HepG2 (cell line): Measurements from ENCODE around the gene LMCD1. TPM values are rescaled to one million over a fixed set of nuclear protein-coding genes. Genes with fewer than 3 reads are reported as not detected.

Experiments
- AKAP8 ChIP-seq: sonication (generic); formaldehyde crosslinking; IDR thresholded peaks from 2 replicates; pipeline ENCODE4 v1.5.1; 2020; ENCODE audit warnings: mild to moderate bottlenecking, missing genetic modification reagents
- ARNTL ChIP-seq: sonication (generic); formaldehyde crosslinking; IDR thresholded peaks from 2 replicates; pipeline ENCODE4 v1.4.0; 2020; ENCODE audit warnings: mild to moderate bottlenecking, missing genetic modification reagents
- CEBPG ChIP-seq: IDR thresholded peaks from 2 replicates; pipeline ENCODE4 v1.6.1; 2016
- CENPX ChIP-seq: sonication (generic); formaldehyde crosslinking; IDR thresholded peaks from 2 replicates; pipeline ENCODE4 v1.9.0; 2021; ENCODE audit warnings: mild to moderate bottlenecking, missing genetic modification reagents, moderate library complexity
- CHD4 ChIP-seq: fragments of 200-600 bp; sonication (generic); IDR thresholded peaks from 2 replicates; pipeline ENCODE4 v1.7.0; 2017; ENCODE audit warnings: mild to moderate bottlenecking, low read length, borderline replicate concordance
- DMTF1 ChIP-seq: sonication (generic); formaldehyde crosslinking; IDR thresholded peaks from 2 replicates; pipeline ENCODE4 v1.4.0; 2020; ENCODE audit warnings: mild to moderate bottlenecking, missing genetic modification reagents
- ERF ChIP-seq: IDR thresholded peaks from 2 replicates; pipeline ENCODE4 v1.6.1; 2018; ENCODE audit warnings: missing biosample characterization, missing genetic modification reagents
- EZH2 ChIP-seq: conservative IDR thresholded peaks from 2 replicates; pipeline ENCODE4 v1.6.1; 2012; ENCODE audit warnings: mild to moderate bottlenecking, low read depth, low read length, moderate library complexity
- FOSL1 ChIP-seq: sonication (generic); formaldehyde crosslinking; IDR thresholded peaks from 2 replicates; pipeline ENCODE4 v1.9.0; 2021; ENCODE audit warnings: missing genetic modification reagents, borderline replicate concordance
- KLF9 ChIP-seq: IDR thresholded peaks from 2 replicates; pipeline ENCODE4 v1.6.1; 2016; ENCODE audit warnings: low read depth
- NFIC ChIP-seq: IDR thresholded peaks from 2 replicates; pipeline ENCODE4 v1.6.1; 2012; ENCODE audit warnings: mild to moderate bottlenecking, low read length, inconsistent platforms
- POLR2AphosphoS2 ChIP-seq: IDR thresholded peaks from 2 replicates; pipeline ENCODE4 v1.6.1; 2011; ENCODE audit warnings: low read depth, low read length, improper control_type of control experiment
- PREB ChIP-seq: sonication (generic); formaldehyde crosslinking; IDR thresholded peaks from 2 replicates; pipeline ENCODE4 v1.4.0; 2020; ENCODE audit warnings: missing genetic modification reagents
- ZBTB43 ChIP-seq: sonication (generic); formaldehyde crosslinking; conservative IDR thresholded peaks from 2 replicates; pipeline ENCODE4 v1.4.0; 2020; ENCODE audit warnings: missing genetic modification reagents
- ZBTB7A ChIP-seq: sonication (generic); formaldehyde crosslinking; IDR thresholded peaks from 2 replicates; pipeline ENCODE4 v1.8.0; 2022; ENCODE audit warnings: mild to moderate bottlenecking, missing genetic modification reagents
- ZNF230 ChIP-seq: sonication (generic); formaldehyde crosslinking; IDR thresholded peaks from 2 replicates; pipeline ENCODE4 v1.4.0; 2020; ENCODE audit warnings: mild to moderate bottlenecking, missing genetic modification reagents
- ZNF235 ChIP-seq: sonication (generic); formaldehyde crosslinking; IDR thresholded peaks from 2 replicates; pipeline ENCODE4 v1.8.1; 2023; ENCODE audit warnings: mild to moderate bottlenecking, missing genetic modification reagents, borderline replicate concordance
- ZNF331 ChIP-seq: sonication (generic); formaldehyde crosslinking; IDR thresholded peaks from 2 replicates; pipeline ENCODE4 v1.4.0; 2020; ENCODE audit warnings: missing genetic modification reagents
- ZNF772 ChIP-seq: sonication (generic); formaldehyde crosslinking; IDR thresholded peaks from 2 replicates; pipeline ENCODE4 v1.5.0; 2020; ENCODE audit warnings: mild to moderate bottlenecking, missing genetic modification reagents
- ZNF777 ChIP-seq: sonication (generic); formaldehyde crosslinking; IDR thresholded peaks from 2 replicates; pipeline ENCODE4 v1.4.0; 2020; ENCODE audit warnings: missing genetic modification reagents
- polyA plus RNA-seq, 8 experiments: library from polyadenylated mRNA; depleted of rRNA in 3 of 8; stranded (reverse) in 7 of 8; unstranded in 1 of 8; fragments of >200 nt; fragmentation: Illumina TruSeq in 4 of 8; extraction: Trizol in 4 of 8; gene quantifications; 2 replicates each; pipeline versions ENCODE4 v1.2.1 to v1.2.3, GENCODE V29; 2011 to 2016; ENCODE audit warnings: low read depth in 4 of 8, missing spikeins in 1 of 8, mixed read lengths in 1 of 8; ENCODE audit not compliant: insufficient read depth in 1 of 8
- total RNA-seq, 5 experiments: library from RNA; depleted of rRNA; stranded (reverse); fragments of >200 nt; fragmentation: Illumina TruSeq; extraction: Trizol; gene quantifications; 2 replicates each; pipeline ENCODE4 v1.2.3, GENCODE V29; 2016; ENCODE audit warnings: low read depth in 1 of 5
- TF ChIP-seq, protein P1 (sequence below): IDR thresholded peaks from 2 replicates; pipeline ENCODE4 v1.6.1; 2016; ENCODE audit warnings: mild to moderate bottlenecking, missing biosample characterization, missing genetic modification reagents
- TF ChIP-seq, protein P2 (sequence below): IDR thresholded peaks from 2 replicates; pipeline ENCODE4 v1.6.1; 2016; ENCODE audit warnings: low read depth
- TF ChIP-seq, protein P3 (sequence below): sonication (generic); formaldehyde crosslinking; conservative IDR thresholded peaks from 2 replicates; pipeline ENCODE4 v1.4.0; 2020; ENCODE audit warnings: missing genetic modification reagents
- TF ChIP-seq, protein P4 (sequence below): sonication (generic); formaldehyde crosslinking; IDR thresholded peaks from 2 replicates; pipeline ENCODE4 v1.4.0; 2020; ENCODE audit warnings: missing genetic modification reagents

LMCD1 gene
- total and polyA plus RNA-seq, 2 of the 13 experiments (the other 11 are each of a cell fraction or from before 2014, with no cell fraction given) = 6.2 to 7.1 TPM

DNA sequence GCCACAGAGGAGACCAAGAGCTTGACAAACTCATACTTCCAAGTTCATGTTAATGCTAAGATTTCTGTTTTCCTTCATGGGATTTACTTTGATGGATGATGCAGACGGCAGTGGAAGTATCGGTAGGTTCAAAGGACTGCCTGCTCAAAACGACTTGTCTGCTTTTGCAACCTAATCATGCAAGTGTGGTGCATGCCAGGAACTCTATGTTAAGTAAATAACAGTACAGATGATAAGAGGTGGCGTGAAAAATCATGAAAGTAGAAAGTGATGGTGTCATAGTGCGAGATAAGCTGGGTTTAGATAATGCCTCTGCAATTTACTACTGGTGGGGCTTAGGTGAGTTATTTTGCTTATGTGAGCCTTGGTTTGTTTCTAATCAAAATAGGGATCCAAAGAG lies 14.7 kb upstream of the LMCD1 start (continued):
- TF ChIP-seq DMTF1 (CRISPR knock-in tag) (no peak), CEBPG (CRISPR knock-in tag) (peak; percentile 75), ZNF235 (CRISPR knock-in tag) (no peak), ARNTL (CRISPR knock-in tag) (0 out of 2 replicates have a peak, but pooled peaks have one; percentile 35), ZBTB7A (CRISPR knock-in tag) (no peak), ZNF331 (peak; percentile 72; the same call in 1 of the 2 replicates), PREB (CRISPR knock-in tag) (no peak), ZBTB43 (CRISPR knock-in tag) (peak; percentile 61; the same call in 1 of the 2 replicates), ZNF772 (no peak), ERF (CRISPR knock-in tag) (peak; percentile 64; the same call in 1 of the 2 replicates), ZNF777 (CRISPR knock-in tag) (no peak), KLF9 (CRISPR knock-in tag) (no peak), NFIC (peak; percentile 59; the same call in 1 of the 2 replicates), CENPX (CRISPR knock-in tag) (no peak), AKAP8 (no peak), FOSL1 (CRISPR knock-in tag) (no peak), ZNF230 (CRISPR knock-in tag) (no peak), CHD4 (no peak), POLR2AphosphoS2 (no peak), EZH2 (no peak)
- TF ChIP-seq, protein P1, sequence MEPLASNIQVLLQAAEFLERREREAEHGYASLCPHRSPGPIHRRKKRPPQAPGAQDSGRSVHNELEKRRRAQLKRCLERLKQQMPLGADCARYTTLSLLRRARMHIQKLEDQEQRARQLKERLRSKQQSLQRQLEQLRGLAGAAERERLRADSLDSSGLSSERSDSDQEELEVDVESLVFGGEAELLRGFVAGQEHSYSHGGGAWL (CRISPR knock-in tag) = no peak
- TF ChIP-seq, protein P2, sequence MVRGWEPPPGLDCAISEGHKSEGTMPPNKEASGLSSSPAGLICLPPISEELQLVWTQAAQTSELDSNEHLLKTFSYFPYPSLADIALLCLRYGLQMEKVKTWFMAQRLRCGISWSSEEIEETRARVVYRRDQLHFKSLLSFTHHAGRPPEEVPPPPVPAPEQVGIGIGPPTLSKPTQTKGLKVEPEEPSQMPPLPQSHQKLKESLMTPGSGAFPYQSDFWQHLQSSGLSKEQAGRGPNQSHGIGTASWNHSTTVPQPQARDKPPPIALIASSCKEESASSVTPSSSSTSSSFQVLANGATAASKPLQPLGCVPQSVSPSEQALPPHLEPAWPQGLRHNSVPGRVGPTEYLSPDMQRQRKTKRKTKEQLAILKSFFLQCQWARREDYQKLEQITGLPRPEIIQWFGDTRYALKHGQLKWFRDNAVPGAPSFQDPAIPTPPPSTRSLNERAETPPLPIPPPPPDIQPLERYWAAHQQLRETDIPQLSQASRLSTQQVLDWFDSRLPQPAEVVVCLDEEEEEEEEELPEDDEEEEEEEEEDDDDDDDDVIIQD (CRISPR knock-in tag) = peak; percentile 35; the same call in 1 of the 2 replicates
- TF ChIP-seq, protein P3, sequence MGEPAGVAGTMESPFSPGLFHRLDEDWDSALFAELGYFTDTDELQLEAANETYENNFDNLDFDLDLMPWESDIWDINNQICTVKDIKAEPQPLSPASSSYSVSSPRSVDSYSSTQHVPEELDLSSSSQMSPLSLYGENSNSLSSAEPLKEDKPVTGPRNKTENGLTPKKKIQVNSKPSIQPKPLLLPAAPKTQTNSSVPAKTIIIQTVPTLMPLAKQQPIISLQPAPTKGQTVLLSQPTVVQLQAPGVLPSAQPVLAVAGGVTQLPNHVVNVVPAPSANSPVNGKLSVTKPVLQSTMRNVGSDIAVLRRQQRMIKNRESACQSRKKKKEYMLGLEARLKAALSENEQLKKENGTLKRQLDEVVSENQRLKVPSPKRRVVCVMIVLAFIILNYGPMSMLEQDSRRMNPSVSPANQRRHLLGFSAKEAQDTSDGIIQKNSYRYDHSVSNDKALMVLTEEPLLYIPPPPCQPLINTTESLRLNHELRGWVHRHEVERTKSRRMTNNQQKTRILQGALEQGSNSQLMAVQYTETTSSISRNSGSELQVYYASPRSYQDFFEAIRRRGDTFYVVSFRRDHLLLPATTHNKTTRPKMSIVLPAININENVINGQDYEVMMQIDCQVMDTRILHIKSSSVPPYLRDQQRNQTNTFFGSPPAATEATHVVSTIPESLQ = no peak
- TF ChIP-seq, protein P4, sequence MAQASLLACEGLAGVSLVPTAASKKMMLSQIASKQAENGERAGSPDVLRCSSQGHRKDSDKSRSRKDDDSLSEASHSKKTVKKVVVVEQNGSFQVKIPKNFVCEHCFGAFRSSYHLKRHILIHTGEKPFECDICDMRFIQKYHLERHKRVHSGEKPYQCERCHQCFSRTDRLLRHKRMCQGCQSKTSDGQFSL (CRISPR knock-in tag) = no peak
